ENCODE measurements around the gene GALNT17.
A peak's percentile ranks its signal among the peaks of the same experiment; 100 is the strongest.

GALNT17 gene

DNA sequence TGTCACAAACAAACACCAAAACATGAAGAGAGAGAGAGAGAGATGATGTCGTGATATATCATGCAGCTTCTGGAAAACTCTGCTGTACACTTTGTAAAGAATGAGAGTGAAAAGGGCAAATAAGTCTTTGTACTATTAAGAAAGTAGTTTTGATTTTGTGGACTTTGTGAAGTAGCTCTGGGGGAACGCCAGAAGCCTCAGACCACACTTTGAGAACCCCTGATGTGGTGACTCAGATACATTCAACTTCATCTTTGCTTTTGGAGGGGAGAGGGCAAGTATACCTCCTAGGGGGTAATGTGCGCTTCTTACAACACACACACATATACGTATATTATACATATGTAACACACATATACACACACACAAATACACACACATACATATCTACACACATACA, 84.3 kb downstream of the GALNT17 start:
- H3K27ac ChIP-seq = no peak overlapping the region
- TF ChIP-seq, protein P1, sequence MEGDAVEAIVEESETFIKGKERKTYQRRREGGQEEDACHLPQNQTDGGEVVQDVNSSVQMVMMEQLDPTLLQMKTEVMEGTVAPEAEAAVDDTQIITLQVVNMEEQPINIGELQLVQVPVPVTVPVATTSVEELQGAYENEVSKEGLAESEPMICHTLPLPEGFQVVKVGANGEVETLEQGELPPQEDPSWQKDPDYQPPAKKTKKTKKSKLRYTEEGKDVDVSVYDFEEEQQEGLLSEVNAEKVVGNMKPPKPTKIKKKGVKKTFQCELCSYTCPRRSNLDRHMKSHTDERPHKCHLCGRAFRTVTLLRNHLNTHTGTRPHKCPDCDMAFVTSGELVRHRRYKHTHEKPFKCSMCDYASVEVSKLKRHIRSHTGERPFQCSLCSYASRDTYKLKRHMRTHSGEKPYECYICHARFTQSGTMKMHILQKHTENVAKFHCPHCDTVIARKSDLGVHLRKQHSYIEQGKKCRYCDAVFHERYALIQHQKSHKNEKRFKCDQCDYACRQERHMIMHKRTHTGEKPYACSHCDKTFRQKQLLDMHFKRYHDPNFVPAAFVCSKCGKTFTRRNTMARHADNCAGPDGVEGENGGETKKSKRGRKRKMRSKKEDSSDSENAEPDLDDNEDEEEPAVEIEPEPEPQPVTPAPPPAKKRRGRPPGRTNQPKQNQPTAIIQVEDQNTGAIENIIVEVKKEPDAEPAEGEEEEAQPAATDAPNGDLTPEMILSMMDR (conservative IDR thresholded peaks at IDR 0.05) = no peak

DNA sequence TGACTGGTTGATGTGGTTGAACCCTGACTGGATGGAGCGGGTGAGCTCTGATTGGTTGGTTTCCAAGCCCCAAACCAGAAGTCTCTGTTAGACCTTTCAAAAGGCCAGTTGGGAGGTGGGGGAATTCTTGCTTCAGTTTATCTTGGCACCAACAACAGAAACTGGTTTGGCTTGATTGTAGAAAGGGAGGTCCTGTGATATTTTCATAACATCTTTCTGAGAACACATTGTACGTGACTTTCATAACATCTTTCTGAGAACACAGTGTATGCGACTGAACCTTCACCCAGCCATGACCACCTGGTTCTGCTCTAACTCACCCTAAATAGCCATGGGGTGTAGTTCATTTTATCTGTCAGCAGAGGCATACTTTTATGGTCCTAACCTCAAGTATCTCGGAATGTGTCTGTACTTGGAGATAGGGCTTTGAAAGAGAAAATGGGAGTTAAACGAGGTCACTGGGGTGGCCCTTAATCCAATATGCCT, 88.3 kb downstream of the GALNT17 start:
- TF ChIP-seq, protein P1 (conservative IDR thresholded peaks at IDR 0.05) = 0 out of 2 replicates have a peak, but pooled peaks have one; percentile 11
- peak overlapping the region; percentile 32 for H3K27ac ChIP-seq

DNA sequence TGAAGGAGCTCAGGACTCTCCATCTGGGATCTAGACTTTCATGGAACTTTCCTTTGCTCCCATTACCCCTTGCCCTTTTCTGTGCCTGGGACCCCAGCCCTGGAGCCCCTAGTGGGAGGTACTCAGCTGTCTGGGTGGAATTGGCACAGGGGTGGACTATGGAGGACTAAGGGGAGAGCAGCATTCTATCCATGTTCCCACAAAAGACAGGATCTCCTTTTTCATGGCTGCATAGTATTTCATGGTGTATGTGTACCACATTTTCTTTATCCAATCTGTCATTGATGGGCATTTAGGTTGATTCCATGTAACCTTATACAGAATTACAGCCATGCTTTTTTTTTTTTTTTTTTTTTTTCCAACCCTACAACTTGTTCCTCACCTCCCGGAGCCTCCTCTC, 89.1 kb downstream of the GALNT17 start:
- H3K27ac ChIP-seq = peak overlapping the region; percentile 32; the same call in 1 of the 2 replicates
- TF ChIP-seq, protein P1 (conservative IDR thresholded peaks at IDR 0.05) = no peak

DNA sequence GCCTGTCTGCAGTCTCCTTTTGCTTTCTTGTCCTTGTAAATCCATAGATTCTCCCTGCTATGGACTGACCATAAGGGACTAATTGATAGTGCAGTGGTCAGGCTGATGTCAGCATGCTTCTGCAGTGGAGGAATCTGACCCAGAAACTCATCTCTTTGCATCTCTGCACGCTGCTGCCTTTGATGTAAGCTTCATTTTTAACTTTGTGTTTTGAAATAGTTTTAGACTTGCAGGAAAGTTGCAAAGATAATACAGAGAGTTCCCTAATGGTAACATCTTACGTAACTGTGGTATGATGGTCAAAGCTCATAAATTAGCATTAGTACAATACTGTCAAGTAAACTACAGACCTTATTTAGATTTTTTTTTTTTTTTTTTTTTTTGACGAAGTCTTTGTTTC, 89.6 kb downstream of the GALNT17 start:
- TF ChIP-seq, protein P1 (conservative IDR thresholded peaks at IDR 0.05) = no peak

DNA sequence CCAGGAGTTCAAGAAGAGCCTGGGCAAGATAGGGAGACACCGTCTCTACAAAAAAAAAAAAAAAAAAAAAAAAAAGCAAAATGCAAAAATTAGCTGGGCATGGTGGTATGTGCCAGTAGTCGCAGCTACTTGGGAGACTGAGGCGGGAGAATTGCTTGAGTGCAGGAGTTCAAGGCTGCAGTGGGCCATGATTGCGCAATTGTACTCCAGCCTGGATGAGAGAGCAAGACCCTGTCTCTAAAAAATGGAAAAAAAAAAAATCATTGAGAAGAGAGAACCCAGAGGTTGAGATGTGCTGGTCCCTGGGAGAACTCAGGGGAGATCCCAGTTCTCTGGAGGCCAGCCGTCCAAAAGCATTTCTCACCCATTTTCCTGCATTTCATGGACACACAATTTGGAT, 95.2 kb downstream of the GALNT17 start:
- TF ChIP-seq, protein P1 (conservative IDR thresholded peaks at IDR 0.05) = no peak
- no peak overlapping the region for H3K27ac ChIP-seq

More for the DNA sequence above, 89.6 kb downstream of the GALNT17 start:
- no peak overlapping the region for H3K27ac ChIP-seq

DNA sequence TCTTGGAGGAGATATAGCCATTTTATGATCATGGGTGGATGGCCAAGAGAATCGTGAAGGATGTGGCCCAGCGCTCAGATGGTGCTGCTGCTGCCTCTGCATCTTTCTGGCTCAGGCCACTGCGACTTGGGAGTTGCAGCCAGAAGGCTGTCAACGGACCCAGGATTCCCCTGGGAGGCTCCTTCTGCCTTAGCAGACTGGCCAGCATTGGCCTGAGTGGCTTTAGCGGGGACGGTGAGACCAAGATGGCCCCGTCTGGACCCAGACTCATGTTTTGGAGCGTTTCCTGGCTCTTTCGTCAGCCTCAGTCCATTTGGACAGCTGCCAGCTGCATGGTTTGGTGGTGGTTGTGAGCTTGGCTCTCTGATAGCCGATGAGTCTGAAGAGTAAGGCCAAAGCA, 97.2 kb downstream of the GALNT17 start:
- TF ChIP-seq, protein P1 (conservative IDR thresholded peaks at IDR 0.05) = no peak
- no peak overlapping the region for H3K27ac ChIP-seq

DNA sequence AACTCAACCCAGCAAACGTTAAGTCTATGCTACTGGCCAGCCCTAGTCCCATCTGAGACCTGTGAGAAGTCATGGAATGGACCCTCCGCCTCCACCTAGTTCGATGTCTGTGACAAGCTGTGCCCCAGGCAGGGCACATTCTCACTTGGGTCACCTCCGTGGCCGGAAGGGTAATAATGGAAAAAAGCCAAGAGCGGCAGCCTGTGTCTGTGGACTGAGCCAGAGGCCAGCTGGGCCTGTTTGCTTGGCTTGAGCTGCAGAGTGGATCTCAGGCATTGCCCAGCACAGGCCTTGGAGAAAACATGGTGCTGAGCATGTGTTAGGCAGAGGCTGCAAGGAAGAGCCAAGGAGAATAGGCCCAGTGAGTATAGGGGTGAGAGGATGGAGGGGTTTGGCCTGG, 97.8 kb downstream of the GALNT17 start:
- H3K27ac ChIP-seq = no peak overlapping the region
- TF ChIP-seq, protein P1 (conservative IDR thresholded peaks at IDR 0.05) = no peak
